ENCODE measurements around the gene USP9X. TPM values are rescaled to one million over a fixed set of nuclear protein-coding genes. Genes with fewer than 3 reads are reported as not detected.
A peak's percentile ranks its signal among the peaks of the same experiment; 100 is the strongest.

The USP9X gene
- total and polyA plus RNA-seq, 2 donors (not counting 3 experiments of a cell fraction or from before 2014, with no cell fraction given) = 13.7 to 66.8 TPM

- Histone ChIP-seq H3K4me1 (ENCODE audit: control insufficient read depth, extremely low read depth, insufficient read depth, low read length) (peaks cover 3% of the 10 kb centered on the region), H3K4me3 (replicated peaks in 1 of 3; ENCODE audit: insufficient read depth in 1 of 3, low read depth in 1 of 3, low read length in 3 of 3) (no peak overlapping the region), H3K9ac (replicated peaks; ENCODE audit: extremely low read depth, insufficient read depth, low read length) (no peak overlapping the region), H3K27me3 (ENCODE audit: control insufficient read depth in 2 of 2, insufficient read depth in 2 of 2, low read length in 2 of 2) (no peaks in the 10 kb centered on the region), H3K9me1 (replicated peaks; ENCODE audit: control insufficient read depth, extremely low read depth, insufficient read depth, low read length) (no peaks in the 10 kb centered on the region), H4K20me1 (replicated peaks; ENCODE audit: control insufficient read depth, extremely low read depth, insufficient read depth, low read length) (no peaks in the 10 kb centered on the region), H3K36me3 (ENCODE audit: control insufficient read depth in 2 of 2, extremely low read depth in 1 of 2, insufficient read depth in 2 of 2, low read length in 2 of 2) (no peaks in the 10 kb centered on the region), H2AFZ (ENCODE audit: low read depth, low read length) (no peak overlapping the region), H3K4me2 (ENCODE audit: insufficient read depth, low read length) (no peak overlapping the region), H3K79me2 (ENCODE audit: control insufficient read depth, insufficient read depth, low read length) (peaks cover 7% of the 10 kb centered on the region), H3K9me3 (replicated peaks; ENCODE audit: control insufficient read depth, insufficient read depth, low read length) (no peaks in the 10 kb centered on the region), H3K27ac (ENCODE audit: insufficient read depth, low read depth, low read length) (no peak overlapping the region)
- TF ChIP-seq POLR2A (IDR thresholded peaks at IDR 0.05; ENCODE audit: low read depth, low read length) = no peak
- TF ChIP-seq CTCF (IDR thresholded peaks at IDR 0.05; ENCODE audit: extremely low read depth in 1 of 2, insufficient read depth in 1 of 2, low read depth in 1 of 2, low read length in 2 of 2) = peak; percentile 45 to 52
- intact Hi-C loops (cut with micrococcal nuclease) = loop anchor here (1.0 kb wide), 1 partner anchor 73 kb away; no protein-coding TSS in a partner anchor
- dilution Hi-C loops (cut with MboI; ENCODE audit: extremely low pct_ligation_motif_present, low sequenced_read_pairs) = no loop called here
- DNase-seq (ENCODE audit: low read depth, low spot score) (peak; percentile 66), FAIRE-seq (peak; percentile 83)
- CTCF ChIA-PET = interaction anchor here (0.6 to 2.7 kb wide), 30 partner anchors 8 to 636 kb away, joined by 3 to 34 read pairs (median 4); no protein-coding TSS in a partner anchor
- POLR2A ChIA-PET = interaction anchor here (0.6 kb wide), 1 partner anchor 284 kb away, joined by 3 read pairs; no protein-coding TSS in a partner anchor
- no TSS peak for BruUV-seq (replicated peaks)
Observed at GRCh38 chrX:41180194-41180908, 95.1 kb downstream of the USP9X start.

GRCh38 chrX:41184312-41184711 is 99.1 kb downstream of the USP9X start:
- no peak for TF ChIP-seq GATA2 (IDR thresholded peaks at IDR 0.05; ENCODE audit: insufficient read depth, insufficient read length, low read depth, low read length)
- no peak for TF ChIP-seq MYC (IDR thresholded peaks at IDR 0.05; ENCODE audit: low read depth, low read length)
- TF ChIP-seq POLR2A (IDR thresholded peaks at IDR 0.05; ENCODE audit: low read depth, low read length) = no peak
- no peak for TF ChIP-seq JUN (IDR thresholded peaks at IDR 0.05; ENCODE audit: borderline replicate concordance, insufficient read depth, insufficient read length, low read depth)
- no peak for TF ChIP-seq POLR2AphosphoS5 (IDR thresholded peaks at IDR 0.05; ENCODE audit: insufficient read depth, low read depth, low read length)
- TF ChIP-seq EZH2 (IDR thresholded peaks at IDR 0.05; ENCODE audit: borderline replicate concordance, low read depth, low read length, severe bottlenecking) = no peak
- no peak for TF ChIP-seq CTCF (IDR thresholded peaks at IDR 0.05; ENCODE audit: extremely low read depth in 1 of 2, insufficient read depth in 1 of 2, low read depth in 1 of 2, low read length in 2 of 2)
- TF ChIP-seq MAX (IDR thresholded peaks at IDR 0.05; ENCODE audit: insufficient read depth, insufficient read length) = no peak
- TF ChIP-seq FOS (IDR thresholded peaks at IDR 0.05; ENCODE audit: borderline replicate concordance, insufficient read depth, low read length) = no peak
- dilution Hi-C loops (cut with MboI; ENCODE audit: extremely low pct_ligation_motif_present, low sequenced_read_pairs) (no loop called here), intact Hi-C loops (cut with micrococcal nuclease) (no loop called here)
- CTCF ChIA-PET = no interaction called here
- H3K4me2 ChIP-seq (ENCODE audit: insufficient read depth, low read length) = no peak overlapping the region
- FAIRE-seq (no peak), DNase-seq (ENCODE audit: low read depth, low spot score) (no peak)
- H4K20me1 ChIP-seq (replicated peaks; ENCODE audit: control insufficient read depth, extremely low read depth, insufficient read depth, low read length) = no peaks in the 10 kb centered on the region
- no peak overlapping the region for H2AFZ ChIP-seq (ENCODE audit: low read depth, low read length)
- H3K9ac ChIP-seq (replicated peaks; ENCODE audit: extremely low read depth, insufficient read depth, low read length) = no peak overlapping the region
- no TSS peak for BruUV-seq (replicated peaks)
- H3K27ac ChIP-seq (ENCODE audit: insufficient read depth, low read depth, low read length) = no peak overlapping the region
- no peaks in the 10 kb centered on the region for H3K36me3 ChIP-seq (ENCODE audit: control insufficient read depth in 2 of 2, extremely low read depth in 1 of 2, insufficient read depth in 2 of 2, low read length in 2 of 2)
- H3K9me3 ChIP-seq (replicated peaks; ENCODE audit: control insufficient read depth, insufficient read depth, low read length) = no peaks in the 10 kb centered on the region
- peaks cover 3% of the 10 kb centered on the region for H3K4me1 ChIP-seq (ENCODE audit: control insufficient read depth, extremely low read depth, insufficient read depth, low read length)
- POLR2A ChIA-PET = no interaction called here
- H3K4me3 ChIP-seq (replicated peaks in 1 of 3; ENCODE audit: insufficient read depth in 1 of 3, low read depth in 1 of 3, low read length in 3 of 3) = no peak overlapping the region
- H3K9me1 ChIP-seq (replicated peaks; ENCODE audit: control insufficient read depth, extremely low read depth, insufficient read depth, low read length) = no peaks in the 10 kb centered on the region
- no peaks in the 10 kb centered on the region for H3K27me3 ChIP-seq (ENCODE audit: control insufficient read depth in 2 of 2, insufficient read depth in 2 of 2, low read length in 2 of 2)
- no peaks in the 10 kb centered on the region for H3K79me2 ChIP-seq (ENCODE audit: control insufficient read depth, insufficient read depth, low read length)
